RPMI7951 (cell line): ENCODE results near the gene GPR39. TPM values are rescaled to one million over a fixed set of nuclear protein-coding genes. Genes with fewer than 3 reads are reported as not detected.

Source experiments
- DNase-seq: peaks from one replicate; pipeline ENCODE4 v3.0.0-alpha.2; 2012; ENCODE audit warnings: low read depth
- total RNA-seq: library from RNA; depleted of rRNA; stranded (reverse); fragments of >200 nt; shearing (Covaris generic); gene quantifications from 2 replicates; pipeline ENCODE4 v1.2.3, GENCODE V29; 2014

The GPR39 gene
- total RNA-seq, 1 experiment from 2014 or later, result 39.9 TPM

GRCh38 chr2:132640116-132640515 is 223.5 kb downstream of the GPR39 start:
- DNase-seq, result no peak

GRCh38 chr2:132641819-132642218 is 225.2 kb downstream of the GPR39 start:
- DNase-seq, result no peak

GRCh38 chr2:132642415-132642814 is 225.8 kb downstream of the GPR39 start:
- no peak for DNase-seq

GRCh38 chr2:132645176-132645575 is 228.6 kb downstream of the GPR39 start:
- DNase-seq, result no peak

- DNase-seq, result no peak
These were observed 229.3 kb downstream of the GPR39 start for GRCh38 chr2:132645722-132646539.

GRCh38 chr2:132646540-132647108 is 230.0 kb downstream of the GPR39 start:
- no peak for DNase-seq

- DNase-seq, result no peak
These were observed 234.8 kb downstream of the GPR39 start for GRCh38 chr2:132651115-132652045.

GRCh38 chr2:132652474-132652873 is 235.9 kb downstream of the GPR39 start:
- no peak for DNase-seq

- DNase-seq, result no peak
These were observed 237.7 kb downstream of the GPR39 start for GRCh38 chr2:132654335-132654734.

- DNase-seq, result no peak
These were observed 238.4 kb downstream of the GPR39 start for GRCh38 chr2:132654968-132655367.

GRCh38 chr2:132656266-132656975 is 239.8 kb downstream of the GPR39 start:
- no peak for DNase-seq

- DNase-seq, result no peak
These were observed 242.7 kb downstream of the GPR39 start for GRCh38 chr2:132659331-132659730.

GRCh38 chr2:132662732-132663131 is 246.1 kb downstream of the GPR39 start:
- DNase-seq, result peak; percentile 27

- DNase-seq, result peak; percentile 49
These were observed 247.5 kb downstream of the GPR39 start for GRCh38 chr2:132664096-132664495.

GRCh38 chr2:132665401-132666140 is 249.0 kb downstream of the GPR39 start:
- DNase-seq, result no peak

- no peak for DNase-seq
These were observed 251.1 kb downstream of the GPR39 start for GRCh38 chr2:132667706-132668105.

GRCh38 chr2:132668189-132668823 is 251.7 kb downstream of the GPR39 start:
- no peak for DNase-seq

GRCh38 chr2:132668987-132669907 is 252.6 kb downstream of the GPR39 start:
- DNase-seq, result no peak

- peak; percentile 26 for DNase-seq
These were observed 253.4 kb downstream of the GPR39 start, which contains the start of gene LYPD1 for GRCh38 chr2:132669908-132670495. Gene LYPD1 (minus strand): TSS chr2:132670205. CDS start chr2:132669932, 273 bp downstream.
